ENCODE measurements around the gene KDM4C.
"Not testable (repeated sequence)": the region's sequence is repeated elsewhere in the genome, so short reads cannot be mapped to it uniquely, and the experiment has no call there.

Gene KDM4C

DNA sequence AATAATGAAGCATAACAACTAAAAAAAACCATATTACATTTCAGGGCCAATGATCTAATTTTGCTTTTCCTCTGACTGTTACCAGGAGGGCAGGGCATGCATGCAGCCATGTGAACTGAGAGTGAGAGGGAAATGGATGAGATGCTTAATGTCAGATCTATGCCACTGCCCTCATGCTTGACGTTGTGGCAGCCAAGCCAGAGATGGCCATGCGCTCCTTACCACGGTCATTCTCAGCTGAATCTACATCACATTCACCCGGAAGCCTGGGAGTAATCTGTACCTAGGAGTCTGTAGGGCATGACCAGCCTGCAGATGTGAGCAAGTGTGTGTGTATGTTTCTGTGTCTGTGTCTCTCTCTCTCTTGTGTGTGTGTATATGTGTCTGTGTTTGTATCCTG is 183.7 kb downstream of the KDM4C start:
- DNase-seq: no peak

GRCh38 chr9:6942406-6942805 is 184.6 kb downstream of the KDM4C start:
- no peak for DNase-seq

DNA sequence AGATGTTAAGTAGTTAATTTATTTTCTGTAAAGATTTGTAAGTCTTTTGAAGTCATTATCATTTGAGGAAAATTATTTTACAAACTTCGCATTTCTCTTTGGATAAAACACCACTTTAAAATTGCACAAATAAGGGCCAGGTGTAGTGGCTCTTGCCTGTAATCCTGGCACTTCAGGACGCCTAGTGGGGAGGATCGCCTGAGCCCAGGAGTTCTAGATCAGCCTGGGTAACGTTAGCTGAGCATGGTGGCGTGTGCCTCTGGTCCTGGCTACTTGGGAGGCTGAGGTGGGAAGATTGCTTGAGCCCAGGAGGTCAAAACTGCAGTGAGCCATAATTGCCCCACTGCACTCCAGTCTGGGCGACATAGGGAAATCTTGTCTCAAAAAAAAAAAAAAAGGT is 185.5 kb downstream of the KDM4C start:
- DNase-seq: no peak

GRCh38 chr9:6944093-6944551 is 186.3 kb downstream of the KDM4C start:
- peak; percentile 30 for DNase-seq

- DNase-seq: no peak
These were observed 187.1 kb downstream of the KDM4C start for GRCh38 chr9:6944896-6945295.

- DNase-seq: no peak
These were observed 188.0 kb downstream of the KDM4C start for GRCh38 chr9:6945816-6946215.

DNA sequence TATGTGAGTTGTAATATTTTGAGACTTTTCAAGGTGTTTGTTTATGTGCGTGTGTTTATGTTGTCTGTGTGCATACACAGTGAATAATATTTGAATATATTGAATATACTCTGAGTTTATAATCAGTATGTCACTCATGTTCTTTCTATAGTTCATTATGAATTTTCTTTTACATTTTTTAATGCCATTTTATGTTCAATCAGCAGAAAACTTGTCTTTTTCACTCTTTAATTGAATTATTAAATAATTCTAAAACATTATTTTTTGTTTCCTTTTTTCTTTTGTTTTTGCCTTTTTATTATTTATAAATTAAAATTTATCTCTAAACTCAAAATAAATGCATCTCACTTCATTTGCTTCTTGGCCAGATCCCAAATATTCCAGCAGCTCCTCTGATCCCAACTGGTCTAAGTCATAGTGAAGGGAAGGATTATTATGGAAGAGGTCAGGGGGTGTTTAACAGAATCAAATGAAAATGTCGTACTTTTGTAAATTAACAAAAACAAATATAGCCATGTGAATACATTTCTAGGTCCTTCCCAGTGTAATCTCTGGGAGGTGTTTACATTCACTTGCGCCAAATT is 188.9 kb downstream of the KDM4C start:
- no peak for DNase-seq

- not testable (repeated sequence) for DNase-seq
These were observed 191.1 kb downstream of the KDM4C start for GRCh38 chr9:6948921-6949320.

GRCh38 chr9:6955251-6955921 is 197.6 kb downstream of the KDM4C start:
- DNase-seq: peak; percentile 43

DNA sequence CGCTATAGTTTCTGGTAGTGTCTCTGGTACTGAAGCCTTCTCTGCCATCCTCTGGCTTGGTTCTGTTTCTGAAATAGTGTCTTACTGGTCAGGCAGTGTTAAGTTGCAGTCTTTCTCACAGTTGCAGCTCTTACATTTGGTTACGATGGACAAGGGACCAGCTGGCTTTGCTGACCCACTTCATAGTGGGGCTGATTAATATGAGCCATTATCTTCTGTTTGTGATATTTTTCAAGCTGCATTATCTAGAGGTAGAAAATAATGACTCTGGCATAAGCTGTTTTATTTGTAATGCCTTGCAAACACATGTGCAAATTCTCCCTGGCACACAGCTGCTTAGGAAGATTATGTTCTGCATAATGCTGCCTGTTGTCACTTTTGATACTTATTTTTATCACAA is 199.1 kb downstream of the KDM4C start:
- DNase-seq: peak; percentile 49

DNA sequence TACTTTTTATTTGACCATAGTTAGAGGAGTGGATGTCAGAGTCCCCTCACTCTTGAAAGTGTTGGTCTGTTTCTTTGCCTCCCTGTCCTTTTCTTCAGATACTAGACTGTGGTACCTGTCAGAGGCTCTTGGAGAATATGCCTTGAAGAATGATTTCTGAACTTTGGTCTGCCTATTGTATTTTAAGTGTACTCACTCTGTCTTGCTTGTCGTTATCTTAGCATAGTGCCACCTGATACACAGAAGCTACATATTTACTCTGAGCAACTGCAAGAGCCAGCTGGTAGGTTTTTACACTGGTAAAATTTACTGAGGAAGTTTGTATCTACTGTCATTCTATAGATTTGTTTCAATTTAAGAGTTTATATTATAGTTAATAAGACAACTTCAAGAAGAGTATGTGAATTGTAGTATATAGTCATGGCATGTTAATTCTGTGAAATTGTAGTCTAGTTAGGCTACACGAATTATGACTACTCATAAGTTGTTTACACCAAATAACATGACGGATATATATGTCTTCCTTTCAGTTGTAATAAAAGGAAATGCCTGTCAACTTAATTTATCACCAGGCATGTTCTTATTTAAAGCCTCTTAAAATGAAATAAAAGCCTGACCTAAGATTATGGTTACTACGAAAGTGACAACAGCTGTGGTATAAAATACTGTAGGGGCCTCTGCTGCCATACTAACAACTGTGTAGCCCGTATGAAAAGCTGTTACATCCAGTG is 201.7 kb downstream of the KDM4C start:
- no peak for DNase-seq

DNA sequence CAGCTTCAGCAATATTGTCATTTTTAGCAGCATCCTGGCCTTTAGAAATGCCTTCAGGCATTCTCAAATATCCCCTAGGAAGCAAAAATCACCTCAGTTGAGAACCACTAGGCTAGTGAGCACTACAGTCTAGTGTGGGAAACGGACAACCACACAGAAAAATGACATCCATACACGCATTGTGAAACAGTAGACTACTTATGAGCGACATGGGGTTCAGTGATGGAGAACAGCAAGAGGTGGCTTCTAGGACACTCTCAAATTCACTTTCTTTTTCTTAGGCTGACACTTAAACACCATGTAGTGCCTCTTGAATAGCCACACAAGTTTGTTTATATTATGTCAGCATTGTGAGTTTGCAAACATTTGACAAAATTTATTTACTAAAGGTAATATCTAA is 203.0 kb downstream of the KDM4C start:
- no peak for DNase-seq

GRCh38 chr9:6961845-6962522 is 204.2 kb downstream of the KDM4C start:
- no peak for DNase-seq

DNA sequence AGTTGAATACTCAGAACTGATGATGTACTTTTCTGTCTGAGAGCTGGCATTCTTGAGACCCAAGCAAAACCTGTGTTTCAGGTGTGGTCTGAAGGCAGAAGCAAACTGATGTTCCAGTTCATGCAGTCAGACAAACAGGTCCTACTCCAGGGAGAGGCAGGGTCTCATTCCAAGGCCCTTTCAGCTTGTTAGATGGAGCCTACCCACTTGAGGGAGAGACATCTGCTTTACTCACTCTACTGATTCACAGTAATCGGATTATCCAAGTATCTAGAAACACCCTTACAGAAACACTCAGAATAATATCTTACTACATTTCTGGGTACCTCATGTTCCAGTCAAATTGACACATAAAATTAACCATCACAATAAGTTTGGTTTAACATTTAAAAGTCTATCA is 207.8 kb downstream of the KDM4C start:
- DNase-seq: no peak

- DNase-seq: no peak
These were observed 210.5 kb downstream of the KDM4C start for GRCh38 chr9:6968271-6968670.

DNA sequence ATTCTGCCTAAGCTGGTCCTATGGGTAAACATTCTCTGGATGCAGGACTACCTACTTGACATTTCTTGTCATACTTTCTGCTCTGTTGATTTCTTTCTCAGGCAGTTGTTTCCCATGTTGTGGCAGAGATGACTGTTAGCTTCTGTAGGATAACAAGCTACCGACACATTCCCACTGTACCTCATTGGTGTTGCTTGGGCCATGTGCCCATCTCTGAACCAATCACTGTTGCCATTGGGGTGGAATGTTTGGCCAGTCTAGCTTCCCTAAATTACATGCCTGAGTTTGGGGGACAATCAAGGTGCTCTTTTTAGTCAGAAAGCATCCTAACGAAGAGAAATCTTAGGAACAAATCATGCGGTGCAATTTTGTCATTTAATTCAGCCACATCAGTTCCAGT is 212.0 kb downstream of the KDM4C start:
- DNase-seq: no peak

DNA sequence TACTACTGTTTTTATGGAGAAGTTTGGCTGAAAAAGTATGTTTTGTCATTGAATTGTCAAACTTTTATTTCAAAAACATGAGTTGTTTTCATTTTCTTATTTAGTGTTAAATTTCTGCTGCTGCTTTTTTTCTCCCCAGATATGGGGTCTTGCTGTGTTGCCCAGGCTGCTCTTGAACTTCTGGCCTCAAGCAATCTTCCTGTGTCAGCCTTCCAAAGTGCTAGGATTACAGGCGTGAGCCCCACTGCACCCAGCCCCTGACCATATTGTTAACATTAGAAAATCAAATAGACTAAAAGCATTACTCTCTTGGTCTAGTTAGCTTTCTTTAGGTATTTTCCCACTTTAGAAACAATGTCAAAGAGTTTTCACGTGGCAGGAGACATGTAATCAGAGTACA is 215.3 kb downstream of the KDM4C start:
- no peak for DNase-seq

- no peak for DNase-seq
These were observed 216.0 kb downstream of the KDM4C start for GRCh38 chr9:6973762-6974161.

DNA sequence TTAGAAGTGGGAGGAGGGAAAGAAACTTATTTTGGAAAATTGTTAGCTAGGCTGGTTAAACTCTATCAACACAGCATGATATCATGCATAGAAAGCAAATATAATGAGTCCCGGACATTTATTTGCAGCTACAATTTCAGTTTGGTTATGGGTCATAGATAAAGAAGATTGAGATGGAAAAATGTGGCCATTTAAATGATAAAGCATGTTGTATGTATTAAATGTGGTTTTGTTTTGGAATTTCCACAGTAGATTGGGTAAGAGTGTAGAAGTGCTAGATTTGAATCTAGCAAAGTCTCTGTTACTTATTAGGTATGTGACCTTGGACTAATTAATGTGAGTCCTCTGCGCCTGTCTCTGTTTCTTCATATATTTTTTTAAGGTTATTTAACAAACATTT is 217.4 kb downstream of the KDM4C start:
- DNase-seq: no peak

GRCh38 chr9:6977761-6978160 is 220.0 kb downstream of the KDM4C start:
- DNase-seq: no peak

GRCh38 chr9:6978591-6978990 is 220.8 kb downstream of the KDM4C start:
- DNase-seq: no peak

- no peak for DNase-seq
These were observed 227.3 kb downstream of the KDM4C start for GRCh38 chr9:6984941-6985578.

DNA sequence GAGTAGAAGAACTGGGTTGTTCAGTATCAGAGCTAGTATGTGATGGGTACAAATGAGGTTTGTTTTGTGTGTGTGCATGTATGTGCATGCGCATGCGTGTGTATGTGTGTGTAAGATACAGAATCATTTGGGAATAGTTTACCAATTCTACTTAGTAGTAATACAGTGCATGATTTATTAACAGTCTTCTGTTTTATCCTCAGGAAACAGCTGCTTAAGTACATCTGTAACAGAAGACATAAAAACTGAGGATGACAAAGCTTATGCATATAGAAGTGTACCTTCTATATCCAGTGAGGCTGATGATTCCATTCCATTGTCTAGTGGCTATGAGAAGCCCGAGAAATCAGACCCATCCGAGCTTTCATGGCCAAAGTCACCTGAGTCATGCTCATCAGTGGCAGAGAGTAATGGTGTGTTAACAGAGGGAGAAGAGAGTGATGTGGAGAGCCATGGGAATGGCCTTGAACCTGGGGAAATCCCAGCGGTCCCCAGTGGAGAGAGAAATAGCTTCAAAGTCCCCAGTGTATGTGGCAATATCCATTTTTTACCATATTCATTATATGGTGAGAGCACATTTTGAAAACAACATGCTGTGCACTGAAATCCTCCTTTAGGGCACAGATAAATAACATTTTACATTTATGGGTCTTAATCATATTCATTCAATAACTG is 228.5 kb downstream of the KDM4C start:
- no peak for DNase-seq

All from NCI-H1092 (cell line).